ENCODE results near the gene ARMC5.
A peak's percentile ranks its signal among the peaks of the same experiment; 100 is the strongest.
"Not testable (repeated sequence)": the region's sequence is repeated elsewhere in the genome, so short reads cannot be mapped to it uniquely, and the experiment has no call there.

ARMC5 gene

DNA sequence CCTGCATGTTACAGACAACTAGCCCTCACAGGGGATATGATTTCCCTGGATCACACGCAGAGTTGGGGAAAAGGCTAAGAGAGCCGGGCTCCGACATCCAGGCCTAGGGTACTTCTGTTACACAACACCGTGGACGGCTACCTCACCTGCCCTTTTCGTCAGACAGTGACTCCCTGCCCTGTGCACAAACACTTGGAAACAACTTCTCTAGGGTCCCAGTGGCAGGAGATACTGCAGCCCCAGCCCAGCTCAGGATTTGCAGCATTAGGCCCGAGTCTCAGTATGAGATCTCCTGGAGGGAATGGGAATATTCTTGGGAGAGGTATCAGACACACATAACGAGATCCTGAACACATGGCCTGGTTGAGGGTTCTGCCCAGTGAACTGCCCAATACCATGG, 40.6 kb downstream of the ARMC5 start:
- no peak for FAIRE-seq
- no peak for DNase-seq (ENCODE audit: low spot score)

DNA sequence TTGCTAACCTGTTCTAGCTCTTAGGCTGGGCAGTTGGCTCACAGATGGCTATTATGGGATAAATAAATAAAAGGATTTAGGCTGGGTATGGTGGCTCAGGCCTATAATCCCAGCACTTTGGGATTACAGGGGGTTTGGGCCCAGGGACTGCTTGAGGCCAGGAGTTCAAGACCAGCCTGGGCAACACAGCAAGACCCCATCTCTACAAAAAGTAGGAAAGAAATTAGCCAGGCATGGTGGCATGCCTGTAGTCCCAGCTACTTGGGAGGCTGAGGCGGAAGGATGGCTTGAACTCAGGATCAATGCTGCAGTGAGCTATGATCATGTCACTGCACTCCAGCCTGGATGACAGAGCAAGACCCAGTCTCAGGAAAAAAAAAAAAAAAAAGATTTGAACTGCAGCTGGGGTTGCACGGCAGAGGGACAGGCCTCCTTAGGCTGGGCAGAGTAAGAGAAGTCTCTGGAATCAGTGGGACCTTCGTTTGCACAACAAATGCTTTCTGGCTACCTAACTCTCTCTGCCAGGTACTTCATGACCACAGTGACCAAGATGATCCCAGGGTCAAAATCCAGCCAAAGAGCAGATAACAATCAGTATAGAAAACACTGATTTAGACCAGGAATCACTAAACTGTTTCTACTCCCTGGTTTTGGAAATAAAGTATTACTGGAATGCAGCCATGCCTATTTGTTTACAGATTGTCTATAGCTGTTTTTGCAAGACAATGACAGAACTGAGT, 42.1 kb downstream of the ARMC5 start:
- no peak for DNase-seq (ENCODE audit: low spot score)
- no peak for FAIRE-seq

DNA sequence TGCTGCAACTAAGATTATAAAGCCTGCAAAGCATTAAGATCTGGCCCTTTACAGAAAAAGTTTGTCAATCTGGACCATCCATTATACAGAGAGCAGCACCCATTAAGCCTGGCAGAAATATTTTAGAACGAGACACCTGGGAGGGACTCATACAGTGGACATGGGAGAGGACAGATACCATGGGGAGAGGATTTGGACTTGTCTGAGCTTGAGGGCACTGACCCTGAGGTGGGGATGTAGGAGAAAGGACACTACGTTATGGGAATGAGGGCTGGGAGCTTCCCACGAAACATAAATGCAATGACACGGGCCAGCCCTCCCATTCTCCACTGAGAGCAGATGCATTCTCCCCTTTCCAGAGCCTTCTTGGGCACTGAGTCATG, 42.7 kb downstream of the ARMC5 start:
- DNase-seq (ENCODE audit: low spot score): no peak
- no peak for FAIRE-seq

DNA sequence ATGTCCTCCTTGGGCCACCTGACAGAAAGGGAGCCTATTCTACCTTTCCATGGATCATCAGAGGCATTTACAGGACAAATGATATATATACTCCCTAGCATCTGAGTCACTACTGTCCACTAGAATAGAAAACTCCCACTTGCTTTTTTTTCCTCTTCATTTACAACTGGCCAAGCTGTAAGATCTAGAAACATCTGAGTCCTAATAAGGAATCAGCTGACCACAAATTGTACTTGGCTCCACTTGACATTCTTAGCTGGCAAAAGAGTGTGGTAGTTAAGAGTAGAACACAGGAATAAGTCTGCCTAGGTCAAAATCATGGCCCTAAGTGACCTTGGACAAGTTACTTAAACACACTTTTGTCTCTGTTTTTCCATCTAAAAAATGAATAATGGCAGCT, 43.7 kb downstream of the ARMC5 start:
- no peak for DNase-seq (ENCODE audit: low spot score)
- no peak for FAIRE-seq

DNA sequence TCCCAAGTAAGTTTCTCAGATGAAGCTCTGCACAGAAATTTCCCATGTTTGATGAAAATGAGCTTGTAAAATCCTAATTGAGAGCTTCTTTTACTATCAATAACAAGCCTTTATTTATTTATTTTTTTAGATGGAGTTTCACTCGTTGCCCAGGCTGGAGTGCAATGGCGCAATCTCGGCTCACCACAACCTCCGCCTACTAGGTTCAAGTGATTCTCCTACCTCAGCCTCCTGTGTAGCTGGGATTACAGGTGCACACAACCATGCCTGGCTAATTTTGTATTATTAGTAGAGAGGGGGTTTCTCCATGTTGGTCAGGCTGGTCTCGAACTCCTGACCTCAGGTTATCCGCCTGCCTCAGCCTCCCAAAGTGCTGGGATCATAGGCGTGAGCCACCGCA, 44.3 kb downstream of the ARMC5 start:
- DNase-seq (ENCODE audit: low spot score); FAIRE-seq: not testable (repeated sequence)

DNA sequence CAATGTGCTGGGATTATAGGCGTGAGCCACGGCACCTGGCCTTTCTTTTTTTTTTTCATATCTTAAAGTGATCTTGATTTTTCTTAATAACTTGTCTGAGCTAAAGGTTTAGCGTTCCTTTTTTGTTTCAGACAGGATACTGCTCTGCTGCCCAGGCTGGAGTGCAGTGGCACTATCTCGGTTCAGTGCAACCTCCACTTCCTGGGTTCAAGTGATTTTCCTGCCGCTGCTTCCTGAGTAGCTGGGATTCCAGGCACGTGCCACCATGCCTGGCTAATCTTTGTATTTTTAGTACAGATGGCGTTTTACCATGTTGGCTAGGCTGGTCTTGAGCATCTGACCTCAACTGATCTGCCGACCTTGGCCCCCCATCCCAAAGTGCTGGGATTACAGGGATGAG, 44.9 kb downstream of the ARMC5 start:
- FAIRE-seq: no peak
- DNase-seq (ENCODE audit: low spot score): no peak

DNA sequence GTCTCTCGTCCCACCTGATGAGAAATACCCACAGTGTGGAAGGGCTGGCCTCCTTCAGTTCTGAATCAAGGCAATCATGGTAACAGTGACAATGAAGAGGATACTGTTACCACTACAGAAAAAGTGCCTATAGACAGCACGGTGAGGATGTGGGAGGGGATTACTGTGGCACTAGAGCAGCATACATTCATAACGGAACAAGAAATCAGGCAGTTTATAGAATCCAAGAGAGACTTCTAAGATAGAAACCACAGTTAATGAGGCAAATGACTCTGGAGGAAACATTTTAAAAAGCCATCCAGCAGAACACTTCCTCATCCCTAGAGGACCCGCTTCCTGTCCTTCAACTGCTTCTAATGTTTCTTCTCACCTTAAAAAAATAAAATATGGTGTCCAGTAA, 46.2 kb downstream of the ARMC5 start:
- DNase-seq (ENCODE audit: low spot score): no peak
- no peak for FAIRE-seq

DNA sequence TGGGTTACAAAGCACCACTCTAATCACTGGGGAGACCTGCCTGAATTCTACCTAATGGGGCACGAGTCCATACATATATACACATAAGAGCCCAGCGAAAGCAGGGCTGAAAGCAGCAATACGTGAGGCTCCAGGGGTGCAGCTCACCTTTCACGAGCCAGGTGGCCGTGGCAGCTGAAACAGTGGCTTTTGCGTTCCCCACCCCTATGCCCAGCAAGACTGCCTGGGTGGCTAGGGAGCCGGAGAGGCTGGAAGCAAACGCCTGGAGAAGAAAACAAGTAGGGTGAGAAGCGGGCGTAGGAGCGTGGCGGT, 48.3 kb downstream of the ARMC5 start:
- FAIRE-seq: no peak
- no peak for DNase-seq (ENCODE audit: low spot score)

DNA sequence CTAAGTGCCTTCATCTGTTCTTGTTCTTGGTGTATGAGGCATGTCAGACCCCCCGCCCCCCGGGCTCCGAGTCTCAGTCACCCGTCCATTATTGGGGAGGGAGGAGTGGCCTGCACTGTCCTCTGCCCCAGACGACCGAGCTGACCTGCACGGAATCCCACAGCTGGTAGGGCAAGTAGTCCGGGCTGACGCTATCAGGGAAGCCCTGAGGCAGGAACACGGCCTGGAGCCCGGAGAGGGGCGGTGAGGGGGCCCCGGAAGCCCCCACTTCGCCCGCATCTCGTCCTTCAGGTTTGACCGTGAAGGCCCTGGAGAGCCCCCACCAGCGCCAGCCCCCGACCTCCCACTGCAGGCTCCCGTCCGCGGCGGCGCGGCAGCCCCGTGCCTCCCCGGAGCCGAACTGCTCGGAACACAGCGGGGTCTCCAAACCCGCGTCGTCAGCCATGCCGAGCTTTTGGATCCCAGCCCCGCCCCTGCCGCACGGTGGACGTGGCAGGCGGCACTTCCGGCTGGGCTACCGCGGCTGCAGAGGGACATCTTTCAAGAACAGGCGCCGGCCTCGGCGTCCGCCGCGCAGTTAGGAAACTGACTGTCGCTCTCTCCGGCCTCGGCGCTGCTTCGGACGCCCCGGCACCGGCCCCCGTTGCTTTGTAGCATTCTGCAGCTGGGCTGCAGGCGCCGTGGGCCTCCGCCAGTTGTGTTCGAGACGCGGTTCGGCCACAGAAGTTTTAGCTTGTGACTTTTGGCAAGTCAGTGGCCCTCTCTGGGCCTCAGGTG, 48.8 kb downstream of the ARMC5 start, which contains the start of gene RUSF1:
TSS of gene RUSF1 (minus strand) at position 463 of the 777 bp plus-strand sequence. CDS start at position 445, 18 bp downstream.
- DNase-seq (ENCODE audit: low spot score) (peak; percentile 67), FAIRE-seq (no peak)

DNA sequence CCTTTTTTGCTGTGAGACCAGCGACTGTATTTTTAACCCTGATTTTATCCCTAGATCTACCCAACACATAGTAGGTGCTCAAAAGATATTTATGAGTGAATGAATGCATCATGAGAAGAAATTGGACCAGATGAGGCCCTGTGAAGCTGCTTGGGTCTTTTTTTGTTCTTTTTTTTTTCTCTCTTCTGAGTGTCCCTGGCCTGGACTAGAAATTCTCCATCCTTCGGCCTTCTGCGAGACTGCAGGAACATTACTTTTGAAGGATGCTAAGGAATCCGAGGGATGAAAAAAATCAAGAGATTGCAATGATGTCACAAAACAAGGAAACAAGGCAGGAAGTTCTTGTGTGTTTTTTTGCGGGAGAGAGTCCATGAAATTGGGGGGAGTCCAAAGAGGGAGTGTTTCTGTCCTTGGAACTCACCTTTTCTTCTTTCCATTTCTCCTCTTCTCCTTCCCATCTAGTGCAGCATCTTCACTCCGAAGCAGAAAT, 49.5 kb downstream of the ARMC5 start:
- peak; percentile 15 for DNase-seq (ENCODE audit: low spot score)
- FAIRE-seq: no peak

DNA sequence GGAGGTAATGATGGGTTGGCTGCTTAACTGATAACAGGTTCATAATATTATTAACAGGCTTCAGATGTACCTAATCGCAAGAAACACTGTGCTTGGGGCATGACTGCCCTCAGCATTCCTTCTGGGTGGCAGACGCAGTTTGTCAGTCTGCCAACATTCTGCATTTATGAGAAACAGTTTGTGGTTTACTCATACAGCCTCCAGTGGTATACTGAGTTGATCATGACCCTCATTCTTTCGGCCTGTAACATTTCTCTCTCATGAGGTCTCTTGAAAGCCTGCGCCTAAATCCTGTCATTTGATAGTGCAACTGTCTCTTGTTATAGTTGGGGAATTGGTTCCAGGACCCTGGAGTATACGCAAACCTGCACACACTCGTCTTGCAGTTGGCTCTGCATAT, 53.8 kb downstream of the ARMC5 start:
- peak; percentile 64 for DNase-seq (ENCODE audit: low spot score)

DNA sequence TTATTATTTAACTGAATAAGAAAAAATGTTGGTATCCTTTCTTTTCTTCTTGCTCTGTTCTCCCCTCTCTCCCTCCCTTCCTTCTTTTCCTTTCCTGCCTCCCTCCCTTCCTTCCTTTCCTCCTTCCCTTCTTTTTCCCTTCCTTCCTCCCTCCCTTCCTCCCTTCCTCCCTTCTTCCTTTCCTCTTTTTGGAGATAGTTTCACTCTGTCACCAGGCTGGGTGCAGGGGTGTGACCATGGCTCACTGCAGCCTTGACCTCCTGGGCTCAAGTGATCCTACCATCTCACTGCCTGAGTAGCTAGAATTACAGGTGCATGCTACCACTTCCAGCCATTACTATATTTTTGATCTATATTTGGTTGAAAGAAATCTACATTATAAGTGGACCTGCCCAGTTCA, 54.6 kb downstream of the ARMC5 start:
- FAIRE-seq (no peak), DNase-seq (ENCODE audit: low spot score) (no peak)

More for the DNA sequence above, 53.8 kb downstream of the ARMC5 start:
- FAIRE-seq: no peak

Data from RCC 7860 (cell line).